ENCODE data around the gene AASS.

Gene AASS

DNA sequence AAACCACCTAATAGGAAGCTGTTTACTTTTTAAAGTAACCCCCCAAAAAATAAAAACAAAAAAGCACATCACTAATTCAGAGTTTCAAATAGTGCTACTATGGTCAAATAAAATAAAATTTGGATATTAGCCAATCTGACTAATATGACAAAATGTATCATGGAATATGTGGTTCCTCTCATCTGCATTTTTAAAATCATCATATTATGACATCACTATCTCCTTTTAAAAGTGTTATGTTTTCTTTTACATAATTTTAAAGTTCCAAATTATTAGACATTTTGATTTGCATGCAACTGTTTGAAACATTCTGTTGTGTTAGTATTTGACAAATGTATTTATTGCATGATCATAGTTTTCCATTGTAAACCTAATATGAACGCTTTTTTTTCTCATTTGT, 110.4 kb downstream of the AASS start:
- Histone ChIP-seq H3K4me3 (ENCODE audit: severe bottlenecking) (no peak overlapping the region), H3K36me3 (ENCODE audit: low read depth) (no peaks in the 10 kb centered on the region), H3K27ac (ENCODE audit: poor library complexity, severe bottlenecking) (no peak overlapping the region), H3K4me1 (ENCODE audit: insufficient read depth, poor library complexity, severe bottlenecking) (no peaks in the 10 kb centered on the region), H3K9me3 (ENCODE audit: severe bottlenecking) (no peaks in the 10 kb centered on the region), H3K27me3 (ENCODE audit: insufficient read depth, poor library complexity, severe bottlenecking) (no peaks in the 10 kb centered on the region)
- TF ChIP-seq CTCF (IDR thresholded peaks at IDR 0.05; ENCODE audit: poor library complexity, severe bottlenecking) = no peak
- no peak for ATAC-seq (ENCODE audit: low read depth)
- no peak for DNase-seq (ENCODE audit: low spot score)

DNA sequence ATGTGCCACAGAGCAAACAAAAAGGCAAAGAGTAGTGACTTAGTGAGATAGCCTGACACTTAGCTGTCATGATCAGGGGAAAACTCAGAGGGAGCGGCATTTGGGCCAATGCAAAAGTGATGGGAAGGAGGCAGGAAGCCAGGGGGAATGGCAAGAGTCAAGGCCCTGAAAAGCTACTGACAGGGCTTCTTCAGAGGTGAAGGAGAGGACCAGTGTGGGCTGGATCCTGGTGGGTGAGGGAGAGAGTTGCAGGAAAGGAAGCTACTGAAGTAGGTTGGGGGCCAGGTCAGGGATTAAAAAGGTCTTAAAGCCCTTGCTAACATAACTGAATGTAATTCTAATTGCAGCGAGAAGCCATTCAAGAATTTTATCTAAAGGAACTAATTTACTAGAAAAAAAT, 117.0 kb downstream of the AASS start:
- DNase-seq (ENCODE audit: low spot score) (no peak), ATAC-seq (ENCODE audit: low read depth) (no peak)
- no peak overlapping the region for H3K4me3 ChIP-seq (ENCODE audit: severe bottlenecking)
- no peaks in the 10 kb centered on the region for H3K4me1 ChIP-seq (ENCODE audit: insufficient read depth, poor library complexity, severe bottlenecking)
- H3K27ac ChIP-seq (ENCODE audit: poor library complexity, severe bottlenecking) = no peak overlapping the region
- no peaks in the 10 kb centered on the region for H3K27me3 ChIP-seq (ENCODE audit: insufficient read depth, poor library complexity, severe bottlenecking)
- H3K9me3 ChIP-seq (ENCODE audit: severe bottlenecking) = no peaks in the 10 kb centered on the region
- no peak for TF ChIP-seq CTCF (IDR thresholded peaks at IDR 0.05; ENCODE audit: poor library complexity, severe bottlenecking)
- H3K36me3 ChIP-seq (ENCODE audit: low read depth) = no peaks in the 10 kb centered on the region

Data from RWPE2 (cell line).